Parathyroid adenoma (tissue), 2 donors: Measurements from ENCODE around the gene PRDM2.
"Not testable (repeated sequence)": the region's sequence is repeated elsewhere in the genome, so short reads cannot be mapped to it uniquely, and the experiment has no call there.

Source experiments
- H2AFZ ChIP-seq: fragments of 300-600 bp; sonication (generic); one replicate; pipeline ENCODE4 v1.7.0; 2017; ENCODE audit warnings: antibody characterized with exemption, mild to moderate bottlenecking
- H3K27ac ChIP-seq: fragments of 300-600 bp; sonication (generic); one replicate; pipeline ENCODE4 v1.7.0; 2017
- H3K27me3 ChIP-seq: fragments of 300-600 bp; sonication (generic); one replicate; pipeline ENCODE4 v1.7.0; 2017; ENCODE audit warnings: low read length; ENCODE audit not compliant: control insufficient read depth, insufficient read depth
- H3K36me3 ChIP-seq: fragments of 300-600 bp; sonication (generic); one replicate; pipeline ENCODE4 v1.7.0; 2017; ENCODE audit warnings: low read length; ENCODE audit not compliant: control insufficient read depth, insufficient read depth
- H3K4me1 ChIP-seq: fragments of 300-600 bp; sonication (generic); one replicate; pipeline ENCODE4 v1.7.0; 2017; ENCODE audit warnings: control low read depth
- H3K4me2 ChIP-seq: fragments of 300-600 bp; sonication (generic); one replicate; pipeline ENCODE4 v1.7.0; 2017; ENCODE audit warnings: low read length
- H3K4me3 ChIP-seq: fragments of 300-600 bp; sonication (generic); one replicate; pipeline ENCODE4 v1.7.0; 2017; ENCODE audit warnings: low read depth, low read length
- H3K79me2 ChIP-seq: fragments of 300-600 bp; sonication (generic); one replicate; pipeline ENCODE4 v1.7.0; 2017; ENCODE audit warnings: control low read depth
- H3K9ac ChIP-seq: fragments of 300-600 bp; sonication (generic); one replicate; pipeline ENCODE4 v1.7.0; 2017; ENCODE audit warnings: mild to moderate bottlenecking
- H3K9me3 ChIP-seq: fragments of 300-600 bp; sonication (generic); one replicate; pipeline ENCODE4 v1.7.0; 2017; ENCODE audit warnings: low read length; ENCODE audit not compliant: control insufficient read depth
- TF ChIP-seq, protein P1 (sequence below): fragments of 300-600 bp; sonication (generic); IDR thresholded peaks from one replicate; pipeline ENCODE4 v1.7.0; 2017; ENCODE audit warnings: antibody characterized with exemption, mild to moderate bottlenecking
- donor health status: primary hyperparathyroidism.

Gene PRDM2

DNA sequence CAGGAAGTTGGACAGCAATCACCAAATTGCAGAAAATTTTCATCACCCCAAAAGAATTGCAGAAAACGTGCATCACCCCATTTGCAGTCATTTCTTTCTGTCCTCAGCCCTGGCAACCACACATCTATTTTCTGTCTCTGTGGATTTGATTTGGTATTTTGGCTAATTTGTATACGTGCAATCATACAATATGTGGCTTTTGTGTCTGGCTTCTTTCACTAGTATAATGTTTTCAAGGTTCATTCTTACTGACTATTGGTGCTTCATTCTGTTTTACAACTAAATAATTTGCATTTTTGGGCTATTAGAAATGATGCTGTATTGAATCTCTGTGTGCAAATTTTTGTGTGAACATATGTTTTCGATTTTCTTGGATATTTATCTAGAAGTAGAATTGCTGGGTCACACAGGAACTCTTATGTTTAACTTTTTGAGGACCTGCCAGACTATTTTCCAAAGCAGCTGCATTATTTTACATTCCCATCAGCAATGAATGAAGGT, 24.8 kb upstream of the PRDM2 start:
- Histone ChIP-seq H3K4me1 (no peaks in the 10 kb centered on the region), H3K9me3 (no peaks in the 10 kb centered on the region)

GRCh38 chr1:13677896-13678295, 22.1 kb upstream of the PRDM2 start:
- H3K4me3 ChIP-seq = no peak overlapping the region
- H3K27me3 ChIP-seq = no peaks in the 10 kb centered on the region
- H3K9me3 ChIP-seq = no peaks in the 10 kb centered on the region
- TF ChIP-seq, protein P1, sequence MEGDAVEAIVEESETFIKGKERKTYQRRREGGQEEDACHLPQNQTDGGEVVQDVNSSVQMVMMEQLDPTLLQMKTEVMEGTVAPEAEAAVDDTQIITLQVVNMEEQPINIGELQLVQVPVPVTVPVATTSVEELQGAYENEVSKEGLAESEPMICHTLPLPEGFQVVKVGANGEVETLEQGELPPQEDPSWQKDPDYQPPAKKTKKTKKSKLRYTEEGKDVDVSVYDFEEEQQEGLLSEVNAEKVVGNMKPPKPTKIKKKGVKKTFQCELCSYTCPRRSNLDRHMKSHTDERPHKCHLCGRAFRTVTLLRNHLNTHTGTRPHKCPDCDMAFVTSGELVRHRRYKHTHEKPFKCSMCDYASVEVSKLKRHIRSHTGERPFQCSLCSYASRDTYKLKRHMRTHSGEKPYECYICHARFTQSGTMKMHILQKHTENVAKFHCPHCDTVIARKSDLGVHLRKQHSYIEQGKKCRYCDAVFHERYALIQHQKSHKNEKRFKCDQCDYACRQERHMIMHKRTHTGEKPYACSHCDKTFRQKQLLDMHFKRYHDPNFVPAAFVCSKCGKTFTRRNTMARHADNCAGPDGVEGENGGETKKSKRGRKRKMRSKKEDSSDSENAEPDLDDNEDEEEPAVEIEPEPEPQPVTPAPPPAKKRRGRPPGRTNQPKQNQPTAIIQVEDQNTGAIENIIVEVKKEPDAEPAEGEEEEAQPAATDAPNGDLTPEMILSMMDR = no peak
- no peak overlapping the region for H3K9ac ChIP-seq
- H3K4me1 ChIP-seq = no peaks in the 10 kb centered on the region
- no peak overlapping the region for H3K27ac ChIP-seq
- H3K4me2 ChIP-seq = no peak overlapping the region
- no peaks in the 10 kb centered on the region for H3K79me2 ChIP-seq
- no peaks in the 10 kb centered on the region for H3K36me3 ChIP-seq
- H2AFZ ChIP-seq = no peak overlapping the region

More for the DNA sequence above, 24.8 kb upstream of the PRDM2 start:
- Histone ChIP-seq H3K4me2 (no peak overlapping the region), H3K79me2 (no peaks in the 10 kb centered on the region), H3K27me3 (no peaks in the 10 kb centered on the region), H3K9ac (no peak overlapping the region), H3K27ac (no peak overlapping the region), H3K36me3 (no peaks in the 10 kb centered on the region), H3K4me3 (no peak overlapping the region), H2AFZ (no peak overlapping the region)
- TF ChIP-seq, protein P1 = no peak

GRCh38 chr1:13679651-13680050, 20.3 kb upstream of the PRDM2 start:
- Histone ChIP-seq H3K27me3 (no peaks in the 10 kb centered on the region), H3K9ac (no peak overlapping the region), H2AFZ (no peak overlapping the region), H3K4me1 (no peaks in the 10 kb centered on the region), H3K79me2 (no peaks in the 10 kb centered on the region), H3K4me3 (no peak overlapping the region), H3K36me3 (no peaks in the 10 kb centered on the region), H3K9me3 (no peaks in the 10 kb centered on the region), H3K4me2 (no peak overlapping the region), H3K27ac (no peak overlapping the region)
- TF ChIP-seq, protein P1 = no peak

GRCh38 chr1:13680609-13681008, 19.4 kb upstream of the PRDM2 start:
- not testable (repeated sequence) for H3K9me3 ChIP-seq, H3K79me2 ChIP-seq, H3K27me3 ChIP-seq, H3K36me3 ChIP-seq, H3K4me3 ChIP-seq, H3K27ac ChIP-seq, H2AFZ ChIP-seq, H3K4me2 ChIP-seq, H3K9ac ChIP-seq, H3K4me1 ChIP-seq

- TF ChIP-seq, protein P1 = no peak
- Histone ChIP-seq H3K4me3 (no peak overlapping the region), H3K27me3 (no peaks in the 10 kb centered on the region), H3K36me3 (no peaks in the 10 kb centered on the region), H3K27ac (no peak overlapping the region), H3K9ac (no peak overlapping the region), H3K79me2 (no peaks in the 10 kb centered on the region), H3K4me2 (no peak overlapping the region), H2AFZ (no peak overlapping the region), H3K4me1 (no peaks in the 10 kb centered on the region), H3K9me3 (no peaks in the 10 kb centered on the region)
These were observed 18.1 kb upstream of the PRDM2 start for GRCh38 chr1:13681921-13682320.
